Spleen (tissue), 11 donors: ENCODE data around the gene FOXD1. TPM values are rescaled to one million over a fixed set of nuclear protein-coding genes. Genes with fewer than 3 reads are reported as not detected.

Experiments used
- DNase-seq: peaks from one replicate; pipeline ENCODE4 v3.0.0-alpha.2; 2020
- H3K27ac ChIP-seq, 8 donors: fragments of 200-600 bp; sonication (generic) in 7 of 8; 1 replicate in 4 of 8; 2 replicates in 4 of 8; pipeline versions ENCODE4 v1.5.0 to v1.8.0; 2016 to 2021; ENCODE audit warnings: inconsistent platforms in 4 of 8, mild to moderate bottlenecking in 4 of 8, moderate library complexity in 1 of 8
- H3K27me3 ChIP-seq, 7 donors: fragments of 200-600 bp; sonication (generic) in 6 of 7; replicated peaks in 1 of 7; 1 replicate in 4 of 7; 2 replicates in 3 of 7; pipeline versions ENCODE4 v1.5.0 to v1.8.0; 2016 to 2021; ENCODE audit warnings: inconsistent platforms in 3 of 7, mild to moderate bottlenecking in 1 of 7
- H3K36me3 ChIP-seq, 6 donors: fragments of 200-600 bp; sonication (generic) in 5 of 6; 1 replicate in 4 of 6; 2 replicates in 2 of 6; pipeline versions ENCODE4 v1.5.0 to v1.8.0; 2016 to 2021; ENCODE audit warnings: inconsistent platforms in 2 of 6
- H3K4me1 ChIP-seq, 6 donors: fragments of 200-600 bp; sonication (generic) in 5 of 6; 1 replicate in 3 of 6; 2 replicates in 3 of 6; pipeline versions ENCODE4 v1.5.0 to v1.8.0; 2016 to 2021; ENCODE audit warnings: inconsistent platforms in 3 of 6
- H3K4me3 ChIP-seq, 8 donors: fragments of 200-600 bp; sonication (generic) in 7 of 8; 1 replicate in 4 of 8; 2 replicates in 4 of 8; pipeline versions ENCODE4 v1.5.0 to v1.8.0; 2016 to 2021; ENCODE audit warnings: inconsistent platforms in 4 of 8, mild to moderate bottlenecking in 4 of 8, moderate library complexity in 2 of 8
- H3K9me3 ChIP-seq, 8 donors: fragments of 200-600 bp; sonication (generic) in 7 of 8; 1 replicate in 4 of 8; 2 replicates in 4 of 8; pipeline versions ENCODE4 v1.5.0 to v1.8.0; 2016 to 2021; ENCODE audit warnings: inconsistent platforms in 4 of 8
- POLR2A ChIP-seq, 3 donors: fragments of 450-650 bp; IDR thresholded peaks; one replicate each; pipeline ENCODE4 v1.5.1; 2017; ENCODE audit warnings: antibody characterized with exemption in 3 of 3, mild to moderate bottlenecking in 1 of 3
- POLR2AphosphoS5 ChIP-seq, 3 donors: sonication (generic); formaldehyde crosslinking; IDR thresholded peaks; one replicate each; pipeline ENCODE4 v1.5.1; 2017; ENCODE audit warnings: antibody characterized with exemption in 3 of 3
- WGBS, 5 donors: extraction: QIAGEN DNeasy Blood & Tissue Kit in 3 of 5; methylation state at CpG; one replicate each; pipeline versions ENCODE4 v1.1.5 to v1.1.7; 2013 to 2018; 5-methylcytosine and 5-hydroxymethylcytosine counted together
- intact Hi-C: fragments of 100-400 bp; cut with DNase I; formaldehyde crosslinking; loops from one replicate; pipeline ENCODE4 v1.15.0; 2023; ENCODE audit warnings: low total_unique reads
- polyA plus RNA-seq, 3 donors: library from polyadenylated mRNA; stranded (reverse); fragments of 200-250 nt; gene quantifications; one replicate each; pipeline ENCODE4 v1.2.1, GENCODE V29; 2013
- total RNA-seq, 7 donors: library from RNA; depleted of rRNA in 3 of 7; stranded (reverse); fragments of >200 nt in 3 of 7; fragmentation: NEBNext Ultra II Directional in 4 of 7; extraction: Animal tissue kit (Norgen Biotek cat#: 25700) in 4 of 7; gene quantifications; one replicate each; pipeline versions ENCODE4 v1.1.0 to v1.2.1, GENCODE V29; 2016 to 2021
- TF ChIP-seq, protein P1 (sequence below), 11 experiments: fragments of 200-600 bp in 7 of 11; fragments of 450-650 bp in 4 of 11; sonication (generic) in 4 of 11; IDR thresholded peaks in 8 of 11; conservative IDR thresholded peaks in 3 of 11; 1 replicate in 7 of 11; 2 replicates in 4 of 11; pipeline versions ENCODE4 v1.4.0 to v1.8.0; 2016 to 2021; ENCODE audit warnings: antibody characterized with exemption in 11 of 11, inconsistent platforms in 4 of 11, mild to moderate bottlenecking in 1 of 11
- donor health status: healthy with polysubstance abuse.
- donor health status: DM: no; HTN: no; CAD: no; lungs with moderate emphysema.
- donor health status: DM: no; HTN: no; CAD: no.
- donor health status: Bipolar disorder and iron deficiency.
- donor health status: healthy.
- donor health status: DM: no; HTN: no; CAD: no.
- donor health status: DM: yes; HTN: yes; CAD: no.

FOXD1 gene
- total and polyA plus RNA-seq, 10 donors = 0.09 to 1.1 (median 0.37) TPM; not detected in 1

DNA sequence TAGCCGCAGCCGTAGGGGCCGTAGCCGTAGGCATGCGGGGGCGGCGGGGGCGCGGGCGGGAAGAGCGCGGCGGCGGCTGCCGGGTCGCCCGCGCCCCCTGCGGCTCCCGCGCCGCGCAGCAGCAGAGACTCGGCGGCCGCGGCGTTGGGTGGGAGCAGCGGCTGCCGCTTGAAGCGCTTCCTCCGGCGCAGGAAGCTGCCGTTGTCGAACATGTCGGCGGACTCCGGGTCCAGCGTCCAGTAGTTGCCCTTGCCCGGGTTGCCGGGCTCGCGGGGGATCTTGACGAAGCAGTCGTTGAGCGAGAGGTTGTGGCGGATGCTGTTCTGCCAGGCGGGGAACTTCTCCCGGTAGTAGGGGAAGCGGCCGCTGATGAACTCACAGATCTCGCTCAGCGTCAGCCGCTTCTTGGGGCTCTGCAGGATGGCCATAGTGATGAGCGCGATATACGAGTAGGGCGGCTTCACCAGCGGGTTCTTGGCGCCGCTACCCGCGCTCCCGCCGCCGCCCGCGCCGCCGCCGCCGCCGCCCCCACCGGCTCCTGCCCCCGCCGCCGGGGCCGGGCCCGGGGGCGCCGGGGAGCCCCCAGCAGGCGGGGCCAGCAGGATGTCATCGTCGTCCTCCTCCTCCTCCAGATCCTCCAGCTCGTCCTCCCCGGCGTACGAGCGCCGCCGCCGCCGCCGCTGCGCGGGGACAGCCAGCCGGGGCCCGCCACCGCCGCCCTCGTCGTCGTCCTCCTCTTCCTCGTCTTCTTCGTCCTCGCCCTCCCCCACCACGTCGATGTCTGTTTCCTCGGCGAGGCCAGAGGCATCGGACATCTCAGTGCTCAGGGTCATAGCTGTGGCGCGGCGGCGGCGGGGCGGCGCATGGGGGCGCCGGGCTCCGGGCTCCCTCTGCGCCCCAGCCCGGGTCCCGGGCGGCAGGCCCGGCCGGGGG, 781 bp downstream of the FOXD1 start:
- DNase-seq = peak; percentile 86
- TF ChIP-seq POLR2A (IDR thresholded peaks at IDR 0.05) = no peak
- peak in 1 of 3 donors; percentile 64 for TF ChIP-seq POLR2AphosphoS5 (IDR thresholded peaks at IDR 0.05)
- H3K9me3 ChIP-seq = peaks cover 0 to 26% (median 0%) of the 10 kb centered on the region in 8 donors
- H3K4me1 ChIP-seq = peaks cover 9 to 38% (median 30%) of the 10 kb centered on the region in 6 donors
- H3K27me3 ChIP-seq = peaks cover 38 to 97% (median 86%) of the 10 kb centered on the region in 7 donors
- peak overlapping the region in 3 of 8 donors; percentile 26 to 70 (median 41) for H3K27ac ChIP-seq
- no peaks in the 10 kb centered on the region for H3K36me3 ChIP-seq
- peak overlapping the region; percentile 26 to 77 (median 51) for H3K4me3 ChIP-seq
- intact Hi-C loops = no loop called here
- WGBS, 5 donors = 1 to 6% (median 1%) methylated on average over 43 to 127 of the region's 127 CpGs

DNA sequence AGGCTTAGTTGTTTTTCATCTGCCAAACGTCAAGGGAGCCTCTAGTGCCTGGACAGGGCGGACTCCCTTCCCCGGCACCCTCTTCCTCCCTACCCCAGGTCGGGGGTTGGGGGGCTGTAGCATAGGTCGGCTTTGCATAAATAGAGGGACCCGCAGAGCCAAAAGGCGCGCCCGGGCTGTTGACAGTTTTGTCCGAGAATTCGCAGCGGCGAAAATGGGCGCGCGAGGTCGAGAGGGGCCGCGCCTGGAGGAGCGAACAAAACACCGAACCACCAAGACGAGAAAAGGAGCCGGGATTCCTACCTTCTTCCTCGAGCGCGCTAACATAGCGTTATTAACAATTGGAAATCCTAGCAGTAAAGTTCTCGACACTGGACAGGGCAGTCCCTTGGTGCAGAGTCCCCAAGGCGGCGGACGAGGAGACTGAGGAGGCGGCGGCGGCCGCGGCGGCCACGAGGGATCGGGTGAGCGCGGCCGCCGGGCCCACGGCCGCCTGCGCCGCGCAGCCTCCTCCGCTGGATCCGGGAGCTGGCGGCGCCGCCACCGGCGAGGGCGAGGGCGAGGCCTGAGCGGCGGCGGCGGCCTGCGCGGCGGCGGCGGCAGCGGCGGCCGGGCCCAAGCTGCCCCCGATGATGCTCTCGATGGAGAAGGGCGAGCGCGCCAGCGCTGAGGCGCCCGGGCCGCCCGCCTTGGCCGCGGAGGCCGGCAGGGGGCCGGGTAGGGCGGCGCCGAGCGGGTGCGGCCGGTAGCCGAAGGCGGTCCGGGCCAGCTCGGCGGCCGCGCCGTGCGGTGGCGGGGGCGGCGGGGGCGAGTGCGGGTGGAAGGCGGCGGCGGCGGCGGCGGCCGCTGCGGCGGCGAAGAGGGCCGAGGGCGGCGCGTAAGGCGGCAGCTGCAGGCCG, 1.7 kb downstream of the FOXD1 start:
- Histone ChIP-seq H3K4me1 (peaks cover 9 to 38% (median 29%) of the 10 kb centered on the region in 6 donors), H3K4me3 (peak overlapping the region in 6 of 8 donors; percentile 14 to 77 (median 51)), H3K9me3 (peaks cover 0 to 26% (median 0%) of the 10 kb centered on the region in 8 donors), H3K27ac (peak overlapping the region in 1 of 8 donors; percentile 70), H3K36me3 (no peaks in the 10 kb centered on the region), H3K27me3 (peaks cover 37 to 97% (median 90%) of the 10 kb centered on the region in 7 donors)
- no peak for DNase-seq
- TF ChIP-seq POLR2A (IDR thresholded peaks at IDR 0.05) = no peak
- WGBS, 5 donors = 2 to 18% (median 3%) methylated on average over 23 to 119 of the region's 119 CpGs
- intact Hi-C loops = no loop called here

DNA sequence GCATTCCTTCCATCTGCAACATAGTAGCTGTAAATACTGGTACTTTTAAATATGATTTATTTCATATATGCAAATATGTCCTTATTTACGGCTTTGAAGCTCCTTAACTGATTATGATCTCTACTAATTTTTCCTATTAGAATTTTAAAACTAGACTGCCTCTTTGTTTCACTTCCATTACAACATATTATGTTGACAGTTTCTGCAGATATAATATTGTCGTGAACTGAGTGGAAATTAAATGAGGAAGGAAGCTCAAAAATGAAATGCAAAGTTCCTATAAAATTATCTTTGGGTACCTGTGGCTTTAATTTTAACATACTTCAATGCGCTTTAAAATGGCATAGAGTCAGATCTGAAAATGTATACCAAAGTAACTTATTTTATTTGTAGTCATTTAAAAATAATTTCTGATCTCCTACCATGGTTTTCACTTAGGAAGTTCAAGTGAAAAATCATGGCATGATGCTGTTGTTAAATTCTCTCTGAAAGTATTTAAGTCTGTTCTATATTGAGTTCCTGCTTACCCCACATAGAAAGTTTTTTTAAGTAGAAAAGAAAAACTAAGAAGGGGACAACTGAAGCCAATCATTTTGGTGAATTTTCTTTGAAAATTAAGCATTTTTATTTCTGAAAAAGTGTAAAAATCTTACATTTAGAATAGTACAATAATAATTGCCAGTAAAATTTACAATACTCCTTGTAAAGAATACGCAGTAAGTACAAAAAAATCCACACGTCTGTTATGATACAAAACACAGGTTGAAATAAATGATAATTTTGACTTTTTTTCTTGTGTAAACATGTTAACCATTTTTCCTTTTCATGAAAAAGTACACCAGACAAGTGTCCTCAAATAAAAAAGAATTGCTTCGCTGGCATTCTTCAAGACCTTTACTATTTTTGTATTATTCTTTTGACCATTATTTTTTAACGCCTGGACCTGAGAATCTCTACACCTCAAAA, 2.6 kb downstream of the FOXD1 start:
- Histone ChIP-seq H3K4me1 (peaks cover 6 to 30% (median 21%) of the 10 kb centered on the region in 6 donors), H3K27me3 (peaks cover 33 to 97% (median 90%) of the 10 kb centered on the region in 7 donors), H3K27ac (no peak overlapping the region), H3K4me3 (peak overlapping the region in 2 of 8 donors; percentile 53 to 77), H3K9me3 (peaks cover 0 to 25% (median 0%) of the 10 kb centered on the region in 8 donors), H3K36me3 (no peaks in the 10 kb centered on the region)
- intact Hi-C loops = no loop called here
- DNase-seq = no peak
- 14 to 17% (median 15%) methylated on average over 7 of the region's 7 CpGs for whole genome bisulfite sequencing, 5 donors
- TF ChIP-seq POLR2AphosphoS5 (IDR thresholded peaks at IDR 0.05) (no peak), POLR2A (IDR thresholded peaks at IDR 0.05) (no peak)
- TF ChIP-seq, protein P1, sequence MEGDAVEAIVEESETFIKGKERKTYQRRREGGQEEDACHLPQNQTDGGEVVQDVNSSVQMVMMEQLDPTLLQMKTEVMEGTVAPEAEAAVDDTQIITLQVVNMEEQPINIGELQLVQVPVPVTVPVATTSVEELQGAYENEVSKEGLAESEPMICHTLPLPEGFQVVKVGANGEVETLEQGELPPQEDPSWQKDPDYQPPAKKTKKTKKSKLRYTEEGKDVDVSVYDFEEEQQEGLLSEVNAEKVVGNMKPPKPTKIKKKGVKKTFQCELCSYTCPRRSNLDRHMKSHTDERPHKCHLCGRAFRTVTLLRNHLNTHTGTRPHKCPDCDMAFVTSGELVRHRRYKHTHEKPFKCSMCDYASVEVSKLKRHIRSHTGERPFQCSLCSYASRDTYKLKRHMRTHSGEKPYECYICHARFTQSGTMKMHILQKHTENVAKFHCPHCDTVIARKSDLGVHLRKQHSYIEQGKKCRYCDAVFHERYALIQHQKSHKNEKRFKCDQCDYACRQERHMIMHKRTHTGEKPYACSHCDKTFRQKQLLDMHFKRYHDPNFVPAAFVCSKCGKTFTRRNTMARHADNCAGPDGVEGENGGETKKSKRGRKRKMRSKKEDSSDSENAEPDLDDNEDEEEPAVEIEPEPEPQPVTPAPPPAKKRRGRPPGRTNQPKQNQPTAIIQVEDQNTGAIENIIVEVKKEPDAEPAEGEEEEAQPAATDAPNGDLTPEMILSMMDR (IDR thresholded peaks at IDR 0.05 in 8 of 11, conservative IDR thresholded peaks at IDR 0.05 in 3 of 11) = no peak

DNA sequence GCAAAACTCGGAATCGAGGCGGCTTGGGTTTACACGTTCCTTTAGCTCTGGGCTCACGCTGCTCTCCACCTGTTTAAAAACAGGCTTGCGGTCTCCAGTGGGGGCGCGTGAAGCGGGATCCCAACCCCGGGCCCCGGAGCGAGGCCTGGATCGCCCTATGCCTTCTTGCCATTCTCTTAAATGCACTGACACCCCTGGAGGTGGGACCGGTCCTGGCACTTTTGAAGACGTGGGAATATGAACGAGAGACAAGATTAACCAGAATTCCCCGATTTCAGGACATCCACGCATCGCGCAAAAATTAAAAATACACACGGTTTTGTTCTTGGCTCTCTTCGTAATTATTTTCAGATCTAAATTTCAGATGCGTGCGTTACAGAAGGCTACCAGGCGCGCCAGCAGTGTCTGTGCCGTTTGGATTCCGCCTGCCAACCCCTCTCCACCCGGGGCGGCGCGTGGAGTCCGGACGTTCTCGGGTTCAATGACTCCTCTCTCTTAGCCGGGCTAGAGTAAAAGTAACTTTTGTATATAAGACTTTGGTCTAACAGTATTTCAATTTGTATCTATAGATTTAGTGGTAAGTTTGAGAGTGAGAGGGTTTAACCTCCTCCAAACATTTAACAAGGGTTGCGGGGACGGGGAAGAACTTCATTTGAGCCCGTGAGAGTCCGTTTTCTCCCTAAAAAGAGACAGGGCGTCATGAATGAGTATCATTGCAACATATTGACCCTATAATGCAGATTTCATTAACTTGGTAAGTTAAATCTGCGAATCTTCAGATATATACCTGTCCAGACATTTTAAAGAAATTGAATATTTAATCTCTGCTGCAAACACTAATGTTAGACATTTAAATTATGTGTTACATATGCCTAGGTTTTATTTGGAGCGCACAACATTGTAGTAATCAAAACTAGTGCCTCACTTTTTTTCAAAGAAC, 3.8 kb downstream of the FOXD1 start:
- intact Hi-C loops = no loop called here
- peaks cover 0 to 13% (median 0%) of the 10 kb centered on the region in 8 donors for H3K9me3 ChIP-seq
- TF ChIP-seq, protein P1 (IDR thresholded peaks at IDR 0.05 in 8 of 11, conservative IDR thresholded peaks at IDR 0.05 in 3 of 11) = no peak
- TF ChIP-seq POLR2A (IDR thresholded peaks at IDR 0.05) = no peak
- no peak for TF ChIP-seq POLR2AphosphoS5 (IDR thresholded peaks at IDR 0.05)
- no peak for DNase-seq
- no peak overlapping the region for H3K4me3 ChIP-seq
- no peak overlapping the region for H3K27ac ChIP-seq
- WGBS, 5 donors = 13 to 18% (median 16%) methylated on average over 43 of the region's 43 CpGs
- peaks cover 6 to 25% (median 18%) of the 10 kb centered on the region in 6 donors for H3K4me1 ChIP-seq
- H3K36me3 ChIP-seq = no peaks in the 10 kb centered on the region
- peaks cover 30 to 97% (median 88%) of the 10 kb centered on the region in 7 donors for H3K27me3 ChIP-seq
